Neural progenitor cell (in vitro differentiated cells): Measurements from ENCODE around the gene SRL.

ENCODE experiments used
- EZH2 ChIP-seq: fragments of 200-600 bp; sonication (generic); IDR thresholded peaks from 2 replicates; pipeline ENCODE4 v1.6.1; 2017; ENCODE audit warnings: antibody characterized with exemption, mild to moderate bottlenecking, moderate library complexity
- TF ChIP-seq, protein P1 (sequence below): fragments of 200-600 bp; sonication (generic); IDR thresholded peaks from 2 replicates; pipeline ENCODE4 v1.5.1; 2017; ENCODE audit warnings: antibody characterized with exemption, mild to moderate bottlenecking

DNA sequence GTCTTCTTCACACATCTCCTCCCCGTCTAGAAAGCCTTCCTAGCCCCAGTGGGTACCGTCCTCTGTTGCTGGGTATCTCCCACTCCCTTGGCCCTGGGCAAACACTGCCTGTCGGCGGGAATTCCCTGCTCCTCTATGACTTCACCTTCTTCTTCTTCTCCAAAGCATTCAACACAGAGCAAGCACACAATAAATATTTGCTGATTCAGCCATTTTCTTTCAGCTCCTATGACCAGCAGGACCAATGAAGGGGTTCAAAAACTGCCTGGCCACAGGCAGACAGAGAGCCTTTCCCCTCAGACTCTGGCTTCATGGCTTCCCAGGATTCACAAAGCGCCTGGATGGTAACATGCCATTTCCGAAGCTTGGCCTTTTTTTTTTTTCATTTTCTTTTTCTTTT, 72.5 kb downstream of the SRL start:
- TF ChIP-seq, protein P1, sequence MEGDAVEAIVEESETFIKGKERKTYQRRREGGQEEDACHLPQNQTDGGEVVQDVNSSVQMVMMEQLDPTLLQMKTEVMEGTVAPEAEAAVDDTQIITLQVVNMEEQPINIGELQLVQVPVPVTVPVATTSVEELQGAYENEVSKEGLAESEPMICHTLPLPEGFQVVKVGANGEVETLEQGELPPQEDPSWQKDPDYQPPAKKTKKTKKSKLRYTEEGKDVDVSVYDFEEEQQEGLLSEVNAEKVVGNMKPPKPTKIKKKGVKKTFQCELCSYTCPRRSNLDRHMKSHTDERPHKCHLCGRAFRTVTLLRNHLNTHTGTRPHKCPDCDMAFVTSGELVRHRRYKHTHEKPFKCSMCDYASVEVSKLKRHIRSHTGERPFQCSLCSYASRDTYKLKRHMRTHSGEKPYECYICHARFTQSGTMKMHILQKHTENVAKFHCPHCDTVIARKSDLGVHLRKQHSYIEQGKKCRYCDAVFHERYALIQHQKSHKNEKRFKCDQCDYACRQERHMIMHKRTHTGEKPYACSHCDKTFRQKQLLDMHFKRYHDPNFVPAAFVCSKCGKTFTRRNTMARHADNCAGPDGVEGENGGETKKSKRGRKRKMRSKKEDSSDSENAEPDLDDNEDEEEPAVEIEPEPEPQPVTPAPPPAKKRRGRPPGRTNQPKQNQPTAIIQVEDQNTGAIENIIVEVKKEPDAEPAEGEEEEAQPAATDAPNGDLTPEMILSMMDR: no peak
- TF ChIP-seq EZH2: no peak
